Measurements from ENCODE around the gene LOXL1.

DNA sequence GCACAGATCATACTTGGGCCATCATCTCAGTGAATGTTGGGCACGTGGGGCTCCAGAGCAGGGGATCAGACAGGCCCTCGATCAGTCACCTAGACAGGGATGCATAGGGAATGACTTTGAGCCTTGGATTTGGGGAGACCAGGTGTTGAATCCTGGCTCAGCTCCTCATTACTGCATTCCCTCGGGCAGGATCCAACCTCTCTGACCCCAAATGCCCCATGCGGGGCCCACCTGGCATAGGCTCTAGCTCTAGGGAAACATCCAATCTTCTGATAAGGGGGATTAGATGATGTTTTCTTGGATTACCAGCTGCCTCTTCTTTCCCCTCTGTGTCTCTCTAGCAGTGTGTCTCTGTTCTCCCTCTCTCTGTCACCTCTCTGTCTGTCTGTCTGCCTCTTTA, 22.7 kb downstream of the LOXL1 start:
- no peak for TF ChIP-seq CTCF (conservative IDR thresholded peaks at IDR 0.05; ENCODE audit: low read length)
- TF ChIP-seq EZH2phosphoT487 (IDR thresholded peaks at IDR 0.05; ENCODE audit: borderline replicate concordance, low read depth, low read length), result no peak
